Smooth muscle cell (in vitro differentiated cells): Measurements from ENCODE around the gene SYNM. TPM values are rescaled to one million over a fixed set of nuclear protein-coding genes. Genes with fewer than 3 reads are reported as not detected.

Experiments used
- DNase-seq: peaks from one replicate; lab custom pipeline; 2025; ENCODE audit not compliant: unreplicated experiment; lab: John Stamatoyannopoulos, UW
- H2AFZ ChIP-seq: fragments of 200-600 bp; sonication (generic); 2 replicates; pipeline ENCODE4 v1.6.0; 2016; ENCODE audit warnings: antibody characterized with exemption, low read depth, mild to moderate bottlenecking
- H3F3A ChIP-seq: fragments of 200-600 bp; sonication (generic); 2 replicates; pipeline ENCODE4 v1.6.0; 2017; ENCODE audit warnings: antibody characterized with exemption, low read depth
- H3K27ac ChIP-seq: fragments of 200-600 bp; sonication (generic); 2 replicates; pipeline ENCODE4 v1.5.1; 2016; ENCODE audit warnings: low read depth, mild to moderate bottlenecking
- H3K27me3 ChIP-seq: fragments of 200-600 bp; sonication (generic); 2 replicates; pipeline ENCODE4 v1.6.1; 2016; ENCODE audit warnings: low read depth, mild to moderate bottlenecking
- H3K36me3 ChIP-seq: fragments of 200-600 bp; sonication (generic); 2 replicates; pipeline ENCODE4 v1.5.1; 2016; ENCODE audit warnings: low read depth
- H3K4me1 ChIP-seq: fragments of 200-600 bp; sonication (generic); 2 replicates; pipeline ENCODE4 v1.5.1; 2016; ENCODE audit warnings: low read depth
- H3K4me2 ChIP-seq: fragments of 200-600 bp; sonication (generic); 2 replicates; pipeline ENCODE4 v1.6.0; 2016; ENCODE audit warnings: mild to moderate bottlenecking
- H3K4me3 ChIP-seq: fragments of 200-600 bp; sonication (generic); 2 replicates; pipeline ENCODE4 v1.5.1; 2016; ENCODE audit warnings: mild to moderate bottlenecking
- H3K79me2 ChIP-seq: fragments of 200-600 bp; sonication (generic); 2 replicates; pipeline ENCODE4 v1.6.0; 2016; ENCODE audit warnings: low read depth, mild to moderate bottlenecking
- H3K9ac ChIP-seq: fragments of 200-600 bp; sonication (generic); 2 replicates; pipeline ENCODE4 v1.6.0; 2016; ENCODE audit warnings: low read depth
- H3K9me3 ChIP-seq: fragments of 200-600 bp; sonication (generic); replicated peaks from 2 replicates; pipeline ENCODE4 v1.5.1; 2016; ENCODE audit warnings: low read depth
- H4K20me1 ChIP-seq: fragments of 200-600 bp; sonication (generic); 2 replicates; pipeline ENCODE4 v1.6.0; 2016; ENCODE audit warnings: low read depth
- WGBS: methylation state at CpG from one replicate; pipeline ENCODE4 v1.1.7; 2016; ENCODE audit warnings: low lambda C conversion rate; 5-methylcytosine and 5-hydroxymethylcytosine counted together
- polyA plus RNA-seq: library from polyadenylated mRNA; unstranded; fragments of >200 nt; fragmentation: Nextera tagmentation; extraction: Ambion mirVana; gene quantifications from 2 replicates; pipeline ENCODE4 v1.2.1, GENCODE V29; 2016
- total RNA-seq: library from RNA; depleted of rRNA; stranded (reverse); fragments of >200 nt; gene quantifications from 2 replicates; pipeline ENCODE4 v1.2.3, GENCODE V29; 2014
- TF ChIP-seq, protein P1 (sequence below): fragments of 200-600 bp; sonication (generic); IDR thresholded peaks from 2 replicates; pipeline ENCODE4 v1.5.1; 2017; ENCODE audit warnings: borderline replicate concordance, mild to moderate bottlenecking, antibody characterized with exemption; ENCODE audit not compliant: insufficient read depth, poor library complexity, severe bottlenecking

SYNM gene
- total and polyA plus RNA-seq, 2 experiments from 2014 or later = 1.3 to 3.0 TPM

DNA sequence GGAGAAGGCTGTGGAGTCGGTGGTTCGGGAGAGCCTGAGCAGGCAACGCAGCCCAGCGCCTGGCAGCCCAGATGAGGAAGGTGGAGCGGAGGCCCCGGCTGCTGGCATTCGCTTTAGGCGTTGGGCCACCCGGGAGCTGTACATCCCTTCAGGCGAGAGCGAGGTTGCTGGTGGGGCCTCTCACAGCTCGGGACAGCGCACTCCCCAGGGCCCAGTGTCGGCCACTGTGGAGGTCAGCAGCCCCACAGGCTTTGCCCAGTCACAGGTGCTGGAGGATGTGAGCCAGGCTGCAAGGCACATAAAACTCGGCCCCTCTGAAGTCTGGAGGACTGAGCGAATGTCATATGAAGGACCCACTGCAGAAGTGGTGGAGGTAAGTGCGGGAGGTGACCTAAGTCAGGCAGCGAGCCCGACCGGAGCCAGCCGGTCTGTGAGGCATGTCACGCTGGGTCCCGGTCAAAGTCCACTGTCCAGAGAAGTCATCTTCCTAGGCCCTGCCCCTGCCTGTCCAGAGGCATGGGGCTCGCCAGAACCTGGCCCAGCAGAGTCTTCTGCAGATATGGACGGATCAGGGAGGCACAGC is 26.7 kb downstream of the SYNM start:
- Histone ChIP-seq H3K9me3 (no peaks in the 10 kb centered on the region), H4K20me1 (no peaks in the 10 kb centered on the region), H3K4me1 (no peaks in the 10 kb centered on the region), H3K4me2 (no peak overlapping the region), H3K36me3 (no peaks in the 10 kb centered on the region), H3K79me2 (no peaks in the 10 kb centered on the region), H3K27me3 (no peaks in the 10 kb centered on the region), H3K9ac (no peak overlapping the region), H3K27ac (no peak overlapping the region), H3K4me3 (no peak overlapping the region), H3F3A (no peaks in the 10 kb centered on the region), H2AFZ (no peak overlapping the region)
- no peak for DNase-seq
- TF ChIP-seq, protein P1, sequence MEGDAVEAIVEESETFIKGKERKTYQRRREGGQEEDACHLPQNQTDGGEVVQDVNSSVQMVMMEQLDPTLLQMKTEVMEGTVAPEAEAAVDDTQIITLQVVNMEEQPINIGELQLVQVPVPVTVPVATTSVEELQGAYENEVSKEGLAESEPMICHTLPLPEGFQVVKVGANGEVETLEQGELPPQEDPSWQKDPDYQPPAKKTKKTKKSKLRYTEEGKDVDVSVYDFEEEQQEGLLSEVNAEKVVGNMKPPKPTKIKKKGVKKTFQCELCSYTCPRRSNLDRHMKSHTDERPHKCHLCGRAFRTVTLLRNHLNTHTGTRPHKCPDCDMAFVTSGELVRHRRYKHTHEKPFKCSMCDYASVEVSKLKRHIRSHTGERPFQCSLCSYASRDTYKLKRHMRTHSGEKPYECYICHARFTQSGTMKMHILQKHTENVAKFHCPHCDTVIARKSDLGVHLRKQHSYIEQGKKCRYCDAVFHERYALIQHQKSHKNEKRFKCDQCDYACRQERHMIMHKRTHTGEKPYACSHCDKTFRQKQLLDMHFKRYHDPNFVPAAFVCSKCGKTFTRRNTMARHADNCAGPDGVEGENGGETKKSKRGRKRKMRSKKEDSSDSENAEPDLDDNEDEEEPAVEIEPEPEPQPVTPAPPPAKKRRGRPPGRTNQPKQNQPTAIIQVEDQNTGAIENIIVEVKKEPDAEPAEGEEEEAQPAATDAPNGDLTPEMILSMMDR = no peak
- whole genome bisulfite sequencing = 94% methylated on average over 25 of the region's 25 CpGs

DNA sequence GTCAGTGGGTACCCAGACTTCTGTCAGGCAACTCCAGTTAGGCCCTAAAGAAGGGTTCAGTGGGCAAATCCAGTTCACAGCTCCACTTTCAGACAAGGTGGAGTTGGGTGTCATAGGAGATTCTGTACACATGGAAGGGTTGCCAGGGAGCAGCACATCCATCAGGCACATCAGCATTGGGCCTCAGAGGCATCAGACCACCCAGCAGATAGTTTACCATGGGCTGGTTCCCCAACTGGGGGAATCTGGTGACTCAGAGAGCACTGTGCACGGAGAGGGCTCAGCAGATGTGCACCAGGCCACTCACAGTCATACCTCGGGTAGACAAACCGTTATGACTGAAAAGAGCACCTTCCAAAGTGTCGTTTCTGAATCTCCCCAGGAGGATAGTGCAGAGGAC is 27.2 kb downstream of the SYNM start:
- TF ChIP-seq, protein P1 = no peak
- Histone ChIP-seq H3K4me1 (no peaks in the 10 kb centered on the region), H3K27ac (no peak overlapping the region), H2AFZ (no peak overlapping the region), H3K9ac (no peak overlapping the region), H3K27me3 (no peaks in the 10 kb centered on the region), H3K79me2 (no peaks in the 10 kb centered on the region), H3K9me3 (no peaks in the 10 kb centered on the region), H3K4me2 (no peak overlapping the region), H3K4me3 (no peak overlapping the region), H4K20me1 (no peaks in the 10 kb centered on the region), H3F3A (no peaks in the 10 kb centered on the region), H3K36me3 (no peaks in the 10 kb centered on the region)
- DNase-seq = no peak
- WGBS = 85% methylated on average over 4 of the region's 4 CpGs

DNA sequence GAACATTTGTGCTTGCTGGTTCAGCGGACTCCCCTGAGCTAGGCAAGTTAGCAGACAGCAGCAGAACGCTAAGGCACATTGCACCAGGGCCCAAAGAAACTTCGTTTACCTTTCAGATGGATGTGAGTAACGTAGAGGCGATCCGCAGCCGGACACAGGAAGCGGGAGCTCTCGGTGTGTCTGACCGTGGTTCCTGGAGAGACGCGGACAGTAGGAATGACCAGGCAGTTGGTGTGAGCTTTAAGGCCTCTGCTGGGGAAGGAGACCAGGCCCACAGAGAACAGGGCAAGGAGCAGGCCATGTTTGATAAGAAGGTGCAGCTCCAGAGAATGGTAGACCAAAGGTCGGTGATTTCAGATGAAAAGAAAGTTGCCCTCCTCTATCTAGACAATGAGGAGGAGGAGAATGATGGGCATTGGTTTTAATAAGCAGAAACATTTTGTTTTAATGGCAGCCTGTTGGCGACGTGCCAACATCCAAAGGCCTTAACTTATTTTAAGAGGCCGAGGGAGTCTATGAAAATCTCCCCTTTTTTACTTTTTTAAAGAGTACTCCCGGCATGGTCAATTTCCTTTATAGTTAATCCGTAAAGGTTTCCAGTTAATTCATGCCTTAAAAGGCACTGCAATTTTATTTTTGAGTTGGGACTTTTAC is 27.9 kb downstream of the SYNM start:
- Histone ChIP-seq H3K36me3 (no peaks in the 10 kb centered on the region), H4K20me1 (no peaks in the 10 kb centered on the region), H3K79me2 (no peaks in the 10 kb centered on the region), H3K4me2 (no peak overlapping the region), H2AFZ (no peak overlapping the region), H3F3A (no peaks in the 10 kb centered on the region), H3K27me3 (no peaks in the 10 kb centered on the region), H3K9ac (no peak overlapping the region), H3K4me3 (no peak overlapping the region), H3K9me3 (no peaks in the 10 kb centered on the region), H3K4me1 (no peaks in the 10 kb centered on the region), H3K27ac (no peak overlapping the region)
- 93% methylated on average over 18 of the region's 18 CpGs for WGBS
- no peak for DNase-seq
- TF ChIP-seq, protein P1 = no peak

- Histone ChIP-seq H2AFZ (no peak overlapping the region), H4K20me1 (no peaks in the 10 kb centered on the region), H3K9me3 (no peaks in the 10 kb centered on the region), H3K36me3 (no peaks in the 10 kb centered on the region), H3K79me2 (no peaks in the 10 kb centered on the region), H3K4me3 (no peak overlapping the region), H3K4me1 (no peaks in the 10 kb centered on the region), H3K27ac (no peak overlapping the region), H3K9ac (no peak overlapping the region), H3F3A (no peaks in the 10 kb centered on the region), H3K4me2 (no peak overlapping the region), H3K27me3 (no peaks in the 10 kb centered on the region)
- TF ChIP-seq, protein P1 = no peak
- 92% methylated on average over 11 of the region's 11 CpGs for WGBS
- no peak for DNase-seq
Observed at GRCh38 chr15:99134317-99134821, 29.5 kb downstream of the SYNM start.
